Activated T-helper 2 cell treated with anti-CD3 and anti-CD28 coated beads, Interferon-gamma antibody, Interleukin-2, Interleukin-4, amounts not matched to agents 10 μg/mL and 5 μg/mL and 100 μg/mL, durations not matched to agents 14 hours and 24 hours and 36 hours (primary cell): ENCODE results near the gene SLC7A6. TPM values are rescaled to one million over a fixed set of nuclear protein-coding genes. Genes with fewer than 3 reads are reported as not detected.

Experiments
- DNase-seq: peaks from one replicate; pipeline ENCODE4 v3.0.0; 2021; ENCODE audit warnings: low spot score
- H3K27ac Mint-ChIP-seq: one replicate; pipeline ENCODE4 v1.8.0; 2021; ENCODE audit warnings: mixed read lengths
- H3K27me3 Mint-ChIP-seq: one replicate; pipeline ENCODE4 v1.8.0; 2021; ENCODE audit warnings: low read depth, mixed read lengths
- H3K36me3 Mint-ChIP-seq: one replicate; pipeline ENCODE4 v1.8.0; 2021; ENCODE audit warnings: low read depth, mixed read lengths
- H3K4me1 Mint-ChIP-seq: one replicate; pipeline ENCODE4 v1.8.0; 2021; ENCODE audit warnings: low read depth, mixed read lengths
- H3K4me3 Mint-ChIP-seq: one replicate; pipeline ENCODE4 v1.8.0; 2021; ENCODE audit warnings: low read depth, mild to moderate bottlenecking, moderate library complexity, mixed read lengths
- H3K9me3 Mint-ChIP-seq: one replicate; pipeline ENCODE4 v1.8.0; 2021; ENCODE audit warnings: mixed read lengths
- intact Hi-C: fragments of 100-400 bp; cut with micrococcal nuclease; formaldehyde crosslinking; loops from one replicate; pipeline ENCODE4 v1.15.1; 2023
- total RNA-seq: library from RNA; stranded (reverse); gene quantifications from 2 replicates; pipeline ENCODE4 v1.2.3, GENCODE V29; 2022

SLC7A6 gene
- total RNA-seq, 1 donor from 2014 or later = 107 TPM

GRCh38 chr16:68229431-68230175, 34.7 kb upstream of the SLC7A6 start:
- Mint-ChIP-seq H3K4me1 (peaks cover 47% of the 10 kb centered on the region), H3K36me3 (peaks cover 39% of the 10 kb centered on the region), H3K4me3 (no peak overlapping the region), H3K27me3 (no peaks in the 10 kb centered on the region), H3K27ac (peak overlapping the region; percentile 64), H3K9me3 (no peaks in the 10 kb centered on the region)
- intact Hi-C loops = no loop called here
- no peak for DNase-seq

GRCh38 chr16:68230176-68230571, 34.2 kb upstream of the SLC7A6 start:
- no peaks in the 10 kb centered on the region for H3K27me3 Mint-ChIP-seq
- H3K9me3 Mint-ChIP-seq = no peaks in the 10 kb centered on the region
- H3K27ac Mint-ChIP-seq = no peak overlapping the region
- H3K36me3 Mint-ChIP-seq = peaks cover 37% of the 10 kb centered on the region
- intact Hi-C loops = no loop called here
- H3K4me3 Mint-ChIP-seq = no peak overlapping the region
- peaks cover 49% of the 10 kb centered on the region for H3K4me1 Mint-ChIP-seq
- no peak for DNase-seq

- Mint-ChIP-seq H3K27ac (no peak overlapping the region), H3K4me1 (peaks cover 41% of the 10 kb centered on the region), H3K4me3 (no peak overlapping the region), H3K27me3 (no peaks in the 10 kb centered on the region), H3K36me3 (peaks cover 30% of the 10 kb centered on the region), H3K9me3 (no peaks in the 10 kb centered on the region)
- intact Hi-C loops = no loop called here
- no peak for DNase-seq
These were observed 33.4 kb upstream of the SLC7A6 start for GRCh38 chr16:68230956-68231355.

- DNase-seq = no peak
- Mint-ChIP-seq H3K4me3 (no peak overlapping the region), H3K27ac (peak overlapping the region; percentile 33)
These were observed 32.8 kb upstream of the SLC7A6 start for GRCh38 chr16:68231384-68232136.

GRCh38 chr16:68232335-68232734, 32.0 kb upstream of the SLC7A6 start:
- Mint-ChIP-seq H3K4me1 (peaks cover 40% of the 10 kb centered on the region), H3K27me3 (no peaks in the 10 kb centered on the region), H3K9me3 (no peaks in the 10 kb centered on the region), H3K4me3 (no peak overlapping the region), H3K27ac (peak overlapping the region; percentile 55), H3K36me3 (peaks cover 23% of the 10 kb centered on the region)
- DNase-seq = no peak
- intact Hi-C loops = no loop called here

More at GRCh38 chr16:68231384-68232136, 32.8 kb upstream of the SLC7A6 start:
- H3K9me3 Mint-ChIP-seq = no peaks in the 10 kb centered on the region
- peaks cover 42% of the 10 kb centered on the region for H3K4me1 Mint-ChIP-seq
- intact Hi-C loops = no loop called here
- H3K27me3 Mint-ChIP-seq = no peaks in the 10 kb centered on the region
- H3K36me3 Mint-ChIP-seq = peaks cover 28% of the 10 kb centered on the region

GRCh38 chr16:68233085-68233834, 31.1 kb upstream of the SLC7A6 start:
- Mint-ChIP-seq H3K27ac (no peak overlapping the region), H3K4me3 (no peak overlapping the region), H3K27me3 (no peaks in the 10 kb centered on the region), H3K4me1 (peaks cover 34% of the 10 kb centered on the region), H3K36me3 (peaks cover 15% of the 10 kb centered on the region), H3K9me3 (no peaks in the 10 kb centered on the region)
- intact Hi-C loops = no loop called here
- no peak for DNase-seq

- H3K4me1 Mint-ChIP-seq = peaks cover 32% of the 10 kb centered on the region
- no peak for DNase-seq
- no peak overlapping the region for H3K4me3 Mint-ChIP-seq
- H3K27ac Mint-ChIP-seq = no peak overlapping the region
- intact Hi-C loops = no loop called here
- H3K9me3 Mint-ChIP-seq = no peaks in the 10 kb centered on the region
- H3K27me3 Mint-ChIP-seq = no peaks in the 10 kb centered on the region
- H3K36me3 Mint-ChIP-seq = peaks cover 12% of the 10 kb centered on the region
These were observed 30.5 kb upstream of the SLC7A6 start for GRCh38 chr16:68233835-68234187.

GRCh38 chr16:68234188-68235107, 29.9 kb upstream of the SLC7A6 start:
- peak overlapping the region; percentile 68 for H3K27ac Mint-ChIP-seq
- no peak for DNase-seq
- no peaks in the 10 kb centered on the region for H3K9me3 Mint-ChIP-seq
- intact Hi-C loops = loop anchor here (5.0 kb wide), 1 partner anchor 213 kb away; the partner anchor contains the start of gene SMPD3
- H3K4me1 Mint-ChIP-seq = peaks cover 28% of the 10 kb centered on the region
- no peak overlapping the region for H3K4me3 Mint-ChIP-seq
- no peaks in the 10 kb centered on the region for H3K27me3 Mint-ChIP-seq
- peaks cover 6% of the 10 kb centered on the region for H3K36me3 Mint-ChIP-seq

GRCh38 chr16:68235108-68235886, 29.0 kb upstream of the SLC7A6 start:
- H3K9me3 Mint-ChIP-seq = no peaks in the 10 kb centered on the region

GRCh38 chr16:68235887-68236136, 28.5 kb upstream of the SLC7A6 start, which contains the start of gene ESRP2:
Gene ESRP2, minus strand, starts transcription at chr16:68236127. Its CDS starts 82 bp downstream, at chr16:68236045.
- H3K36me3 Mint-ChIP-seq = no peaks in the 10 kb centered on the region
- no peak for DNase-seq
- no peaks in the 10 kb centered on the region for H3K27me3 Mint-ChIP-seq
- intact Hi-C loops = loop anchor here (5.0 kb wide), 1 partner anchor 211 kb away; the partner anchor contains the start of gene SMPD3
- H3K9me3 Mint-ChIP-seq = no peaks in the 10 kb centered on the region
- H3K4me3 Mint-ChIP-seq = peak within 1 kb of the TSS; percentile 75
- H3K4me1 Mint-ChIP-seq = peaks cover 27% of the 10 kb centered on the region
- peak within 1 kb of the TSS; percentile 40 for H3K27ac Mint-ChIP-seq

More at GRCh38 chr16:68235108-68235886, 29.0 kb upstream of the SLC7A6 start:
- Mint-ChIP-seq H3K27ac (no peak overlapping the region), H3K4me3 (no peak overlapping the region), H3K27me3 (no peaks in the 10 kb centered on the region), H3K36me3 (peaks cover 3% of the 10 kb centered on the region), H3K4me1 (peaks cover 30% of the 10 kb centered on the region)
- DNase-seq = no peak
- intact Hi-C loops = loop anchor here (5.0 kb wide), 1 partner anchor 212 kb away; the partner anchor contains the start of gene SMPD3

GRCh38 chr16:68236137-68236825, 28.0 kb upstream of the SLC7A6 start:
- no peak overlapping the region for H3K27ac Mint-ChIP-seq

More at GRCh38 chr16:68236137-68236825, 28.0 kb upstream of the SLC7A6 start:
- Mint-ChIP-seq H3K27me3 (no peaks in the 10 kb centered on the region), H3K4me1 (peaks cover 27% of the 10 kb centered on the region), H3K4me3 (peak overlapping the region; percentile 75), H3K9me3 (no peaks in the 10 kb centered on the region), H3K36me3 (no peaks in the 10 kb centered on the region)
- no peak for DNase-seq
- intact Hi-C loops = loop anchor here (5.0 kb wide), 1 partner anchor 211 kb away; the partner anchor contains the start of gene SMPD3
